Gastrocnemius medialis (tissue), 4 donors: ENCODE measurements around the gene MGME1.

Source experiments
- POLR2A ChIP-seq, 2 donors: fragments of 450-650 bp; IDR thresholded peaks; one replicate each; pipeline ENCODE4 v1.6.1; 2017; ENCODE audit warnings: antibody characterized with exemption in 2 of 2, mild to moderate bottlenecking in 2 of 2, moderate library complexity in 2 of 2
- TF ChIP-seq, protein P1 (sequence below), 5 experiments: fragments of 450-650 bp in 3 of 5; fragments of 200-600 bp in 2 of 5; sonication (generic) in 2 of 5; IDR thresholded peaks in 4 of 5; conservative IDR thresholded peaks in 1 of 5; 1 replicate in 4 of 5; 2 replicates in 1 of 5; pipeline ENCODE4 v1.5.1; 2016 to 2019; ENCODE audit warnings: antibody characterized with exemption in 5 of 5, mild to moderate bottlenecking in 3 of 5, moderate library complexity in 3 of 5

DNA sequence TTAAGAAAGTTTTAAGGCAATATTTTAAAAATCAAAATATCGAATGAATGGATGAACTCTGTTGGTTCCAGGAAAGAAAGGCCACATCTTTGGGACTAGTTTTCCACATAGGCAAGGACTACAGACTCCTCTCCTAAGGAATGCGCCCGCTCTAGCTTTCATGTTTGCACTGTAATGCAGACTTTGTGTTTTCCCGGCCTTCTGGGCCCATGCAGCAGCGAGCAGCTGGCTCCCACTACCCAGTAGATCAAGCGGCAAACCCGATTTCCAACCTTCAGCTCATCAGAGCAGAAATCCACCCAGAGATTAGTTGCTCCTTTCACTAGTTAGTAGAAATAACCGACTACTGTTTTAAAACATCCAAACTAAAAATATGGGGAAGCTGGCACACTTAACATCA is 61.2 kb downstream of the MGME1 start:
- TF ChIP-seq, protein P1, sequence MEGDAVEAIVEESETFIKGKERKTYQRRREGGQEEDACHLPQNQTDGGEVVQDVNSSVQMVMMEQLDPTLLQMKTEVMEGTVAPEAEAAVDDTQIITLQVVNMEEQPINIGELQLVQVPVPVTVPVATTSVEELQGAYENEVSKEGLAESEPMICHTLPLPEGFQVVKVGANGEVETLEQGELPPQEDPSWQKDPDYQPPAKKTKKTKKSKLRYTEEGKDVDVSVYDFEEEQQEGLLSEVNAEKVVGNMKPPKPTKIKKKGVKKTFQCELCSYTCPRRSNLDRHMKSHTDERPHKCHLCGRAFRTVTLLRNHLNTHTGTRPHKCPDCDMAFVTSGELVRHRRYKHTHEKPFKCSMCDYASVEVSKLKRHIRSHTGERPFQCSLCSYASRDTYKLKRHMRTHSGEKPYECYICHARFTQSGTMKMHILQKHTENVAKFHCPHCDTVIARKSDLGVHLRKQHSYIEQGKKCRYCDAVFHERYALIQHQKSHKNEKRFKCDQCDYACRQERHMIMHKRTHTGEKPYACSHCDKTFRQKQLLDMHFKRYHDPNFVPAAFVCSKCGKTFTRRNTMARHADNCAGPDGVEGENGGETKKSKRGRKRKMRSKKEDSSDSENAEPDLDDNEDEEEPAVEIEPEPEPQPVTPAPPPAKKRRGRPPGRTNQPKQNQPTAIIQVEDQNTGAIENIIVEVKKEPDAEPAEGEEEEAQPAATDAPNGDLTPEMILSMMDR (IDR thresholded peaks at IDR 0.05 in 4 of 5, conservative IDR thresholded peaks at IDR 0.05 in 1 of 5), result no peak
- TF ChIP-seq POLR2A (IDR thresholded peaks at IDR 0.05), result no peak
